Smooth muscle cell (in vitro differentiated cells): ENCODE data around the gene AP3S2. TPM values are rescaled to one million over a fixed set of nuclear protein-coding genes. Genes with fewer than 3 reads are reported as not detected.

Experiments
- DNase-seq: peaks from one replicate; lab custom pipeline; 2025; ENCODE audit not compliant: unreplicated experiment; lab: John Stamatoyannopoulos, UW
- H2AFZ ChIP-seq: fragments of 200-600 bp; sonication (generic); 2 replicates; pipeline ENCODE4 v1.6.0; 2016; ENCODE audit warnings: antibody characterized with exemption, low read depth, mild to moderate bottlenecking
- H3F3A ChIP-seq: fragments of 200-600 bp; sonication (generic); 2 replicates; pipeline ENCODE4 v1.6.0; 2017; ENCODE audit warnings: antibody characterized with exemption, low read depth
- H3K27ac ChIP-seq: fragments of 200-600 bp; sonication (generic); 2 replicates; pipeline ENCODE4 v1.5.1; 2016; ENCODE audit warnings: low read depth, mild to moderate bottlenecking
- H3K27me3 ChIP-seq: fragments of 200-600 bp; sonication (generic); 2 replicates; pipeline ENCODE4 v1.6.1; 2016; ENCODE audit warnings: low read depth, mild to moderate bottlenecking
- H3K36me3 ChIP-seq: fragments of 200-600 bp; sonication (generic); 2 replicates; pipeline ENCODE4 v1.5.1; 2016; ENCODE audit warnings: low read depth
- H3K4me1 ChIP-seq: fragments of 200-600 bp; sonication (generic); 2 replicates; pipeline ENCODE4 v1.5.1; 2016; ENCODE audit warnings: low read depth
- H3K4me2 ChIP-seq: fragments of 200-600 bp; sonication (generic); 2 replicates; pipeline ENCODE4 v1.6.0; 2016; ENCODE audit warnings: mild to moderate bottlenecking
- H3K4me3 ChIP-seq: fragments of 200-600 bp; sonication (generic); 2 replicates; pipeline ENCODE4 v1.5.1; 2016; ENCODE audit warnings: mild to moderate bottlenecking
- H3K79me2 ChIP-seq: fragments of 200-600 bp; sonication (generic); 2 replicates; pipeline ENCODE4 v1.6.0; 2016; ENCODE audit warnings: low read depth, mild to moderate bottlenecking
- H3K9ac ChIP-seq: fragments of 200-600 bp; sonication (generic); 2 replicates; pipeline ENCODE4 v1.6.0; 2016; ENCODE audit warnings: low read depth
- H3K9me3 ChIP-seq: fragments of 200-600 bp; sonication (generic); replicated peaks from 2 replicates; pipeline ENCODE4 v1.5.1; 2016; ENCODE audit warnings: low read depth
- H4K20me1 ChIP-seq: fragments of 200-600 bp; sonication (generic); 2 replicates; pipeline ENCODE4 v1.6.0; 2016; ENCODE audit warnings: low read depth
- WGBS: methylation state at CpG from one replicate; pipeline ENCODE4 v1.1.7; 2016; ENCODE audit warnings: low lambda C conversion rate; 5-methylcytosine and 5-hydroxymethylcytosine counted together
- polyA plus RNA-seq: library from polyadenylated mRNA; unstranded; fragments of >200 nt; fragmentation: Nextera tagmentation; extraction: Ambion mirVana; gene quantifications from 2 replicates; pipeline ENCODE4 v1.2.1, GENCODE V29; 2016
- total RNA-seq: library from RNA; depleted of rRNA; stranded (reverse); fragments of >200 nt; gene quantifications from 2 replicates; pipeline ENCODE4 v1.2.3, GENCODE V29; 2014
- TF ChIP-seq, protein P1 (sequence below): fragments of 200-600 bp; sonication (generic); IDR thresholded peaks from 2 replicates; pipeline ENCODE4 v1.5.1; 2017; ENCODE audit warnings: borderline replicate concordance, mild to moderate bottlenecking, antibody characterized with exemption; ENCODE audit not compliant: insufficient read depth, poor library complexity, severe bottlenecking

The AP3S2 gene
- total and polyA plus RNA-seq, 2 experiments from 2014 or later = 9.4 to 55.8 TPM

DNA sequence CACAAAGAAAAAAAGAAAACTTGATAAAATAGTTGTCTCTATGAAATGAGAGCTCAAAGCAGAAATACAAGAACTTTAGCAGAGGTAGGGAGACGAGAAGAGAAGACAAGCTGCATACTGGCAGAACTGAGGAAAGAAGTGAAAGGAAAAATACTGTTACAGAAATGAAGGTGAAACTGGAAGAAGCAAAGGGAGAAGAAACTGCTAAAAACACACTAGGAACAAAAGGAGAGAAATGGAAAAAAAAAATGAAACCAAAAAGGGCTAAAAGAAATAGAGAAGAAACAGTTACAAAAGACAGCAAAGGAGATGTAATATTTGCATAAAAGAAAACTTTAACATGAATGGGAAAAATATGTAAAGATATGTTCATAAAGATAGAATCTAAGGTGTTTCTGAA lies 51.8 kb downstream of the AP3S2 start:
- TF ChIP-seq, protein P1, sequence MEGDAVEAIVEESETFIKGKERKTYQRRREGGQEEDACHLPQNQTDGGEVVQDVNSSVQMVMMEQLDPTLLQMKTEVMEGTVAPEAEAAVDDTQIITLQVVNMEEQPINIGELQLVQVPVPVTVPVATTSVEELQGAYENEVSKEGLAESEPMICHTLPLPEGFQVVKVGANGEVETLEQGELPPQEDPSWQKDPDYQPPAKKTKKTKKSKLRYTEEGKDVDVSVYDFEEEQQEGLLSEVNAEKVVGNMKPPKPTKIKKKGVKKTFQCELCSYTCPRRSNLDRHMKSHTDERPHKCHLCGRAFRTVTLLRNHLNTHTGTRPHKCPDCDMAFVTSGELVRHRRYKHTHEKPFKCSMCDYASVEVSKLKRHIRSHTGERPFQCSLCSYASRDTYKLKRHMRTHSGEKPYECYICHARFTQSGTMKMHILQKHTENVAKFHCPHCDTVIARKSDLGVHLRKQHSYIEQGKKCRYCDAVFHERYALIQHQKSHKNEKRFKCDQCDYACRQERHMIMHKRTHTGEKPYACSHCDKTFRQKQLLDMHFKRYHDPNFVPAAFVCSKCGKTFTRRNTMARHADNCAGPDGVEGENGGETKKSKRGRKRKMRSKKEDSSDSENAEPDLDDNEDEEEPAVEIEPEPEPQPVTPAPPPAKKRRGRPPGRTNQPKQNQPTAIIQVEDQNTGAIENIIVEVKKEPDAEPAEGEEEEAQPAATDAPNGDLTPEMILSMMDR = no peak
- H3K27ac ChIP-seq = no peak overlapping the region
- WGBS = 91% methylated on average over 1 of the region's 1 CpG

DNA sequence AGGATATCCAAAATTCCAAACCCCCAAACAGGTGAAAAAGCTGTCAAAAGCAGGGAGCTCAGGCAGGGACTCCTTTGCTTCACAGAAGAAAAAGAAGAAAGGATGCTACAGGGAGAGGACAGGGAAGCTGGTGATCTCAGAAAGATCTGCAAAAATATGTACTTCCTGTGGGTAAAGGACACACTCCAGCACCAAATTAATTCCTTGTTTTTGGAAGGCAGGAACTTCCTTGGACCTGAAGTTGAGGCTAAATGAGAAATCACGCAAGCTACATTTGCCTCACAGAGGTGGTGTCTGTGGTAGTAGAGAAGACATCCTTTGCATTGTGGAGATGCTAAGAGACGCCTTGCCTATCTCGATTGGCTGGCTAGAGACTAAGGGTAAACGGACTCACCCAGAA lies 52.5 kb downstream of the AP3S2 start:
- H2AFZ ChIP-seq = no peak overlapping the region
- no peak overlapping the region for H3K27ac ChIP-seq
- H3K36me3 ChIP-seq = no peaks in the 10 kb centered on the region
- H3K9ac ChIP-seq = no peak overlapping the region
- TF ChIP-seq, protein P1 = no peak
- H3F3A ChIP-seq = peaks cover 45% of the 10 kb centered on the region
- H3K4me3 ChIP-seq = no peak overlapping the region
- no peaks in the 10 kb centered on the region for H4K20me1 ChIP-seq
- no peaks in the 10 kb centered on the region for H3K9me3 ChIP-seq
- WGBS = 92% methylated on average over 4 of the region's 4 CpGs
- no peak for DNase-seq
- H3K4me1 ChIP-seq = peaks cover 16% of the 10 kb centered on the region
- H3K4me2 ChIP-seq = no peak overlapping the region
- H3K27me3 ChIP-seq = no peaks in the 10 kb centered on the region
- no peaks in the 10 kb centered on the region for H3K79me2 ChIP-seq

More for the DNA sequence above, 51.8 kb downstream of the AP3S2 start:
- Histone ChIP-seq H2AFZ (no peak overlapping the region), H3F3A (peaks cover 42% of the 10 kb centered on the region), H3K27me3 (no peaks in the 10 kb centered on the region), H3K36me3 (no peaks in the 10 kb centered on the region), H3K4me2 (no peak overlapping the region), H3K4me3 (no peak overlapping the region), H4K20me1 (no peaks in the 10 kb centered on the region), H3K9me3 (no peaks in the 10 kb centered on the region), H3K9ac (no peak overlapping the region), H3K4me1 (peaks cover 14% of the 10 kb centered on the region), H3K79me2 (no peaks in the 10 kb centered on the region)
- no peak for DNase-seq

DNA sequence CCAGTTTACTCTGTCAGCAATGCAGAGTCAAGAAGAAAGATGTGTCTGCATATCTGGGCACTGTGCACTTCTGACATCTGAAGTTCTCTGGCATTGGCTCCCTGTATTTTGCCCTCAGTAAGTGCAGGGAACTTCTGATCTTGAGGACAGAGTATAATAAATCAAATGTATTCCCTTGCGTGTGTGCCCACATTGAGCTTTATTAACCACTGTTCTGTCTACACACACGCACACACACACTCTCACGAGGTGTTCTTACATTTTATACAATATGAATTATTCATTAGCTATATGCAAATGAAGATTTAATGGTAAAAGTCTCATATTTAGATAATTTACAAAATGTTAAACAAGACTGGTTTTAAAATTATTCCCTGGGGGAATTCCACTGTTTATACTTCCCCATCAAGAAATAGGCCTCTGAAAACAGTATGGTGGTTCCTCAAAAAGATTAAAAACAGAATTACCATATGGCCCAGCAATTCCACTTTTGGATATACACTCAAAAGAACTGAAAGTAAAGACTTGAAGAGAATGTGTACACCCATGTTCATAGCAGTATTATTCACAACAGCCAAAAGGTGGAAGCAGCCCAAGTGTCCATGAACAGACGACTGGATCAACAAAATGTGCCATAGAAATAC lies 54.5 kb downstream of the AP3S2 start:
- Histone ChIP-seq H4K20me1 (no peaks in the 10 kb centered on the region), H3K9ac (no peak overlapping the region), H3K27me3 (no peaks in the 10 kb centered on the region), H3F3A (peaks cover 35% of the 10 kb centered on the region), H3K4me2 (no peak overlapping the region), H3K4me3 (no peak overlapping the region), H2AFZ (no peak overlapping the region), H3K27ac (peak overlapping the region; percentile 96), H3K79me2 (no peaks in the 10 kb centered on the region), H3K36me3 (no peaks in the 10 kb centered on the region), H3K4me1 (peaks cover 3% of the 10 kb centered on the region), H3K9me3 (no peaks in the 10 kb centered on the region)
- DNase-seq = no peak
- TF ChIP-seq, protein P1 = no peak
- WGBS = 95% methylated on average over 4 of the region's 4 CpGs

DNA sequence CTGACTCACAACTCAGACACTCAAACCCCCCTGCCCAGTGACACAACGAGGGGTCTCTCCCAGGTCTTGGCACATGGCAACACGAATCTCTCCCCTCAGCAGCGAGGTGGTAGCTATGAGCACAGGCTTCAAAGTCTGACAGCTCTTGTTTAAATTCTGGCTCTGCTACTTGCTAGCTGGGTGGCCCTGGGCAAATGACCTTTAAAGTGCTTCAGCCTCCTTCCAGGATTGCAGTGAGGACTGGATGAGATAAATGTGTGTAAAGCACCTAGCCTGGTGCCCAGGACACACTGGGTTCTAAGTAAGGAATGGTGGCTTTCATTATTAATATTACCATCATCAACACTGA lies 56.0 kb downstream of the AP3S2 start:
- WGBS = 49% methylated on average over 3 of the region's 3 CpGs
- Histone ChIP-seq H2AFZ (no peak overlapping the region), H3K27ac (peak overlapping the region; percentile 96), H3K36me3 (no peaks in the 10 kb centered on the region), H4K20me1 (no peaks in the 10 kb centered on the region), H3K4me3 (no peak overlapping the region), H3K4me1 (peaks cover 3% of the 10 kb centered on the region), H3K79me2 (no peaks in the 10 kb centered on the region), H3K4me2 (peak overlapping the region; percentile 82), H3K9me3 (no peaks in the 10 kb centered on the region), H3K9ac (peak overlapping the region; percentile 71), H3K27me3 (no peaks in the 10 kb centered on the region), H3F3A (peaks cover 35% of the 10 kb centered on the region)
- no peak for DNase-seq
- TF ChIP-seq, protein P1 = no peak
